Natural killer cell (primary cell): ENCODE data around the gene ITGAE. TPM values are rescaled to one million over a fixed set of nuclear protein-coding genes. Genes with fewer than 3 reads are reported as not detected.
"Not testable (repeated sequence)": the region's sequence is repeated elsewhere in the genome, so short reads cannot be mapped to it uniquely, and the experiment has no call there.

Experiments
- ATAC-seq, 3 donors: fragments of 150-1000 bp in 2 of 3; fragments of 200-7000 bp in 1 of 3; cut with Tn5 transposase; 1 replicate in 1 of 3; 2 replicates in 2 of 3; pipeline ENCODE4 v1.10.0; 2021; ENCODE audit warnings: mild to moderate bottlenecking in 2 of 3, moderate library complexity in 2 of 3
- DNase-seq, 2 donors: peaks; one replicate each; pipeline versions ENCODE4 v3.0.0 to v3.0.0-alpha.2; 2013 to 2021; ENCODE audit warnings: mixed read lengths in 1 of 2
- H3K27ac ChIP-seq: one replicate; pipeline ENCODE4 v1.5.1; 2013; ENCODE audit warnings: mild to moderate bottlenecking, low read length
- H3K27me3 ChIP-seq: one replicate; pipeline ENCODE4 v1.6.1; 2013; ENCODE audit warnings: low read length; ENCODE audit not compliant: control insufficient read depth, insufficient read depth
- H3K36me3 ChIP-seq: one replicate; pipeline ENCODE4 v1.6.1; 2013; ENCODE audit warnings: low read length; ENCODE audit not compliant: control insufficient read depth, insufficient read depth
- H3K4me1 ChIP-seq: one replicate; pipeline ENCODE4 v1.6.1; 2013; ENCODE audit warnings: low read length; ENCODE audit not compliant: control insufficient read depth, insufficient read depth
- H3K4me3 ChIP-seq: one replicate; pipeline ENCODE4 v1.5.1; 2013; ENCODE audit warnings: low read length
- H3K9me3 ChIP-seq: one replicate; pipeline ENCODE4 v1.6.1; 2013; ENCODE audit warnings: low read length; ENCODE audit not compliant: control insufficient read depth, insufficient read depth
- H3K27ac Mint-ChIP-seq, 2 donors: one replicate each; pipeline ENCODE4 v1.8.0; 2022; ENCODE audit warnings: mild to moderate bottlenecking in 2 of 2, mixed read lengths in 2 of 2, moderate library complexity in 1 of 2
- H3K27me3 Mint-ChIP-seq, 2 donors: one replicate each; pipeline ENCODE4 v1.8.0; 2022; ENCODE audit warnings: low read depth in 2 of 2, mixed read lengths in 2 of 2
- H3K36me3 Mint-ChIP-seq: one replicate; pipeline ENCODE4 v1.8.0; 2022; ENCODE audit warnings: mixed read lengths
- H3K4me1 Mint-ChIP-seq, 2 donors: one replicate each; pipeline ENCODE4 v1.8.0; 2022; ENCODE audit warnings: mixed read lengths in 2 of 2
- H3K4me3 Mint-ChIP-seq: one replicate; pipeline ENCODE4 v1.8.0; 2022; ENCODE audit warnings: mild to moderate bottlenecking, moderate library complexity, mixed read lengths
- H3K9me3 Mint-ChIP-seq, 2 donors: one replicate each; pipeline ENCODE4 v1.8.0; 2022; ENCODE audit warnings: mixed read lengths in 2 of 2
- CTCF ChIP-seq: fragments of 200-600 bp; IDR thresholded peaks from one replicate; pipeline ENCODE4 v1.8.0; 2022; ENCODE audit warnings: antibody characterized with exemption
- WGBS: methylation state at CpG from one replicate; pipeline ENCODE4 v1.1.7; 2013; ENCODE audit warnings: missing lambda C conversion rate; ENCODE audit not compliant: insufficient coverage; 5-methylcytosine and 5-hydroxymethylcytosine counted together
- intact Hi-C: fragments of 100-400 bp; cut with micrococcal nuclease; formaldehyde crosslinking; loops from one replicate; pipeline ENCODE4 v1.14.2; 2022
- total RNA-seq, 4 donors: library from RNA; stranded (reverse); fragments of 120-200 nt in 1 of 4; gene quantifications; one replicate each; pipeline versions ENCODE4 v1.2.3 to v1.2.4, GENCODE V29; 2013 to 2022

ITGAE gene
- total RNA-seq, 3 donors from 2014 or later (not counting 1 experiment from before 2014, with no cell fraction given): 12.8 to 13.8 (median 13.8) TPM

GRCh38 chr17:3792481-3792880 is 8.5 kb downstream of the ITGAE start:
- Histone ChIP-seq H3K36me3 (no peaks in the 10 kb centered on the region), H3K27me3 (no peaks in the 10 kb centered on the region), H3K9me3 (no peaks in the 10 kb centered on the region), H3K4me1 (peaks cover 59% of the 10 kb centered on the region), H3K4me3 (no peak overlapping the region), H3K27ac (no peak overlapping the region)
- Mint-ChIP-seq H3K4me3 (no peak overlapping the region), H3K27me3 (no peaks in the 10 kb centered on the region), H3K4me1 (peaks cover 56 to 57% of the 10 kb centered on the region in 2 donors), H3K36me3 (no peaks in the 10 kb centered on the region), H3K27ac (no peak overlapping the region), H3K9me3 (no peaks in the 10 kb centered on the region)
- DNase-seq (no peak), ATAC-seq (no peak)
- TF ChIP-seq CTCF: no peak
- intact Hi-C loops: no loop called here
- WGBS: 98% methylated on average over 6 of the region's 6 CpGs

GRCh38 chr17:3788200-3788599 is 12.8 kb downstream of the ITGAE start:
- 0% methylated on average over 1 of the region's 2 CpGs for WGBS
- peak in 1 of 2 donors; percentile 69 for DNase-seq
- Histone ChIP-seq H3K4me1 (peaks cover 31% of the 10 kb centered on the region), H3K27ac (peak overlapping the region; percentile 21), H3K36me3 (no peaks in the 10 kb centered on the region), H3K9me3 (no peaks in the 10 kb centered on the region), H3K27me3 (no peaks in the 10 kb centered on the region), H3K4me3 (no peak overlapping the region)
- Mint-ChIP-seq H3K4me3 (peak overlapping the region; percentile 75), H3K27ac (peak overlapping the region in 1 of 2 donors; percentile 87), H3K27me3 (no peaks in the 10 kb centered on the region), H3K9me3 (no peaks in the 10 kb centered on the region), H3K36me3 (no peaks in the 10 kb centered on the region), H3K4me1 (peaks cover 29 to 40% of the 10 kb centered on the region in 2 donors)
- peak; percentile 72 to 92 (median 77) for ATAC-seq
- TF ChIP-seq CTCF: no peak
- intact Hi-C loops: no loop called here

- intact Hi-C loops, H3K9me3 Mint-ChIP-seq, ATAC-seq, H3K27me3 Mint-ChIP-seq, H3K27me3 ChIP-seq, DNase-seq, H3K4me3 ChIP-seq, H3K27ac Mint-ChIP-seq, H3K36me3 ChIP-seq, H3K36me3 Mint-ChIP-seq, H3K27ac ChIP-seq, H3K9me3 ChIP-seq, H3K4me3 Mint-ChIP-seq: not testable (repeated sequence)
- H3K4me1 ChIP-seq: peaks cover 27% of the 10 kb centered on the region
- 74% methylated on average over 3 of the region's 5 CpGs for WGBS
- H3K4me1 Mint-ChIP-seq: peaks cover 24 to 31% of the 10 kb centered on the region in 2 donors
These were observed 15.7 kb downstream of the ITGAE start for GRCh38 chr17:3785323-3785722.

- no peak for TF ChIP-seq CTCF
These were observed 18.2 kb downstream of the ITGAE start for GRCh38 chr17:3782751-3783150.

More at GRCh38 chr17:3782751-3783150, 18.2 kb downstream of the ITGAE start:
- Histone ChIP-seq H3K4me1 (peaks cover 7% of the 10 kb centered on the region), H3K9me3 (no peaks in the 10 kb centered on the region), H3K27ac (no peak overlapping the region), H3K27me3 (no peaks in the 10 kb centered on the region), H3K36me3 (no peaks in the 10 kb centered on the region), H3K4me3 (no peak overlapping the region)
- ATAC-seq (no peak), DNase-seq (no peak)
- 97% methylated on average over 8 of the region's 8 CpGs for WGBS
- intact Hi-C loops: no loop called here
- H3K4me1 Mint-ChIP-seq: peaks cover 4 to 12% of the 10 kb centered on the region in 2 donors
- H3K36me3 Mint-ChIP-seq: no peaks in the 10 kb centered on the region
- no peak overlapping the region for H3K27ac Mint-ChIP-seq
- H3K27me3 Mint-ChIP-seq: no peaks in the 10 kb centered on the region
- no peaks in the 10 kb centered on the region for H3K9me3 Mint-ChIP-seq
- H3K4me3 Mint-ChIP-seq: no peak overlapping the region
